HG02981 (cell line): ENCODE data around the gene SUB1.

Source experiments
- ATAC-seq: cut with Tn5 transposase; IDR thresholded peaks from one replicate; pipeline ENCODE4 v1.9.1; 2021; ENCODE audit warnings: mild to moderate bottlenecking, moderate library complexity; ENCODE audit not compliant: unreplicated experiment

The SUB1 gene

DNA sequence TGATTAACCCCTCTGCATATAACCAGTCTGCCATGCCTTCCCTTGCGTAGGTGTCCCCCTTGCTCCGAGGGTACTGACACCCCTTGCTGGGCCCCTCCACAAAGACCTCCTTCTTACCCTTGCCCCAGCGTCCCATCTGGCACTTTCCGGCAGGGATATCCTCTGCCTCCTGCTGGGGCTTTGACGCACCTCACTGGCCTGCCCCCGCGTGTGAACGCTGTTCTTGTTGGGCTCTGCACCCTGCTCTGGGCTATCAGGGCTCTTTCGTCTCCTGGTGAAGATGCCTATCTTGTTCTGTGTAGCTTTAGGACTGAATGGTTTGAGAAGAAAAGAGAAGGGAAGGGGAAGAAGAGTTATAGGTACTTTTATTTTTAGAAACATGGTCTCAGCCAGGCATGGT, 53.0 kb downstream of the SUB1 start:
- ATAC-seq, result no peak

DNA sequence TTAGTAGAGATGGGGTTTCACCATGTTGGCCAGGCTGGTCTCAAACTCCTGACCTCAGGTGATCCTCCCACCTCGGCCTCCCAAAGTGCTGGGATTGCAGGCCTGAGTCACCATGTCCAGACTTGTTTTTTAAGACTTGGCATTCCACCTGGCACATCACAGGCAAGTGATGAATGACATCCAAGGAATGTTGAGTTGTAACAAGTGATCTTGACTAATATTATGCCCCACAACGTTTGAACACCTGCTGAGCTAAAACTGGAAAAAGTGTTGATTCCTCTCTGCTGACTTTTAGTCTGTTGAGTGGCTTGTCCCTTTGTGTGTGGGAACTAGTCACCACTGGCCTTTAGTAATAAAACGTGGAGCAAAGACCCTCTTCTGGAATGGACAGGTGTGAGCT, 54.6 kb downstream of the SUB1 start:
- no peak for ATAC-seq

DNA sequence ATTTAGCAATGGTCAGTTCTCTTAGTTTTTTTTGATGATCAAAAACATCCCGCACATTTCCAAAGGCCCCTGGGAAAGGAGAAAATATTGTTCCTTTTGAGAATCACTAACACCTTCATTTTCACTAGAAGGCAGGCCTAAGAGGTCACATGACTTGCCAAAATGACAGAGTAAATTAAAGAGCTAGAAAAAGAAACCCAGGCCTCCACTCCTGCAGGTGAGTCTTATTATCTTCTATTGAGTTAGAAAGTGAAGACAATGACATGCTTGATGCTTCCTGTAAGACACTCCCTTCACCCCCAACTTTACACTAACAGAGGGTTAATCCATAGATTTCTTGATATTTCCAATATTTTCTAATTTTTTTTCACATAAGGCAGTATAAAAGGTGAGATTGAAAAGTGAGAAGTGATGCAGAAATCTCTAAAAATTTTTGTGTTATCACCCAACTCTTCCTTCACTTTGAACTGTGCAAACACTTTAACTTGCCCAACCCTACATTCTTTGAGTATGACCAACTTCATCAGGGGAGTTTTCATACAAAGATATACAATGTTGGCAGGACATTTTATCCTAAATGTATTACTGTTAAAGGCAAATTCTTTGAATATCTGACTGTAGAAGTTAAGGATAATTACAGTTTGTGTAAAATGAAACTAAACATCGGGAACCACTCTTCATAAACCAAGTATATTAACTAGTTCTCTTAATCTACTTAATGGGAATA, 57.1 kb downstream of the SUB1 start:
- no peak for ATAC-seq

DNA sequence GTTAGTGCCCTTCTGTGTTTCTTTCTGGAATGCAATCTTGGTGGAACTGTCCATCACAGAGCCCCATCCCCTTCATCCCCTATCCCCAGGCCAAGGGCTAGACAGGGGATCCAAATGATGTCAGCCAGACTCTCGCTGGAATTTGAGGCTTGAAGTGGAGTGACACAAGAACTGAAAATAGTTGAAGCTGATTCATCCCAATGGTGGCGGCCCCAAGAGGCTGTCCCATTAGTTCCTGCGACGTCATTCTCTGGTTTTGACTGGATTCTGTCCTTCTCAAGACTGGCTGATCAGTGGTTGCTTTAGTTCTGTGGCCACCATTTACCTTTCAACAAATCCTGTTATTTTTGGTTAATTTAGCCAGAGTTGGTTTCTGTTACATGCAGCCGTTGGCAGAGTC, 59.9 kb downstream of the SUB1 start:
- ATAC-seq, result no peak

DNA sequence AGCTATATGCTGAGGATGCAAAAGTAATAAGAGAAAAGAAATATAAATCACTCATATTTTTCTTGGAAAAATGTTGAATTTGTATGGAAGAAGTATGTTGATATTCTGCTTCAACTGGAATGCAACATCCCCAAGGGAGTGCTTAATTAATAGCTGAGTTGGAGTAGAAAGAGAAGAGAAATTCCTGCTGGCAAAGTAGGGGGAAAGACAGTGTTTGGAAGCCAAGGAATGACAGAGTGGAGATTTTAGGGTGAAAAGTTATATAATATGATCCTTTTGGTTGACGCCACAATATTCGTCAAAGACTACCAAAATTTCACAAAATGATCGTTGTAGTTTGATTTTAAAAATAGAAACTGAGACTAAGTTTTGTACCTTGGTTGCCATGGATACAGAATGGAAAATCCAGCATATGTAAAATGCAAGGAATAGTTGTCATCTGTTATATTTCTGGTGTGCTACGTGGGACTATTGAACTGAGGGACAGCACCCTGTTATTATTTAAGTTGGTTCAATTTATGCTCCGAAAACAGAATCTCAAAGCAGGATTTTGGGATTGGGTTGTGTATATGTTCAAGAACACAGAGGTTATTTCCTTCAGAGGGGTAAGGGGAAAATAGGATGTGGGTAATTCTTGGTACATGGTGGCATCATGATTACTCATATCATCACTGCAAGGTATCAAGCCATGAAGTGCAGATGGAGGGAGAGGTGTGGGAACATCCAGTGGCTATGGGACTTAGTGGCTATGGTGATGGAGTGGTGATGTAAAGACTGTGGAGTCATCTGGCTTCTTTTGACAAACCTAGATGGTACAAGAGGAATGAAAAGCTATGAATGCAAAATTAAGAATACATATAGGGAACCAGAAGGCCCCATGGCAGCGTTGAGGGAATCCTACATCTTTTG, 61.0 kb downstream of the SUB1 start:
- no peak for ATAC-seq

DNA sequence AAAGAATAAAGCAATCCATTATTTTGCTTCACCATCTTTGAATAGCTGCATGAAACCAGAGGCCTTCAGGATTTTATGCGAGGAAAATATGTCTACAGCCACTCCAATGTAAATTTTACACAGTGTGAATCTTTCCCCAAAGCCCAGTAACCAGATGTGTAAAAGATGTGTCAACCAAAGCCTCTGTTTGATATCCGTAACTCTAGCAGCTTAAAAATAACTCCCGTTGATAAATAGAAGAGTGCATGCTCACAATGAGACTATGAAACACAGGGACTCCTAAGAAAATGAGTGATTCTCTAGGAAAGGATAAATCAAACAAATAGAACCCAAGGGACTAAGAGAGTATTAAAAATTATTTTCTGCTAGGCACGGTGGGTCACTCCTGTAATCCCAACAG, 65.7 kb downstream of the SUB1 start:
- no peak for ATAC-seq

DNA sequence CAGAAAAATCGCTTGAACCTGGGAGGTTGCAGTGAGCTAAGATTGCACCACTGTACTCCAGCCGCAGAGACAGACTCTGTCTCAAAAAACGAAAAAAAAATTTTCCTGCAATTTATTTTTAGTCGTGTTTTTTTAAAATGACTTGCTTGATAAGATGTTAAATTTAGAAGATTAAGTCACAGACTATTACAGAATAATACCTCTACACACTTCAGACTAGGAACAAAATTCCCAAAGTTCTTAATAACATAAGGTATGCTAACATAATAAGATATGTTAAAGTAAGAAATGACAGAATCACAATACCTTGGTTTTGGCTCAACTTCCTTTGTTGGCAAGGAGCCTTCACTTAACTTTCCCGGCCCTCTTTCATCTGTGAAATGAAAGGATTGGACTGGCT, 66.3 kb downstream of the SUB1 start:
- ATAC-seq, result no peak
